Vagina (tissue), 2 donors: Measurements from ENCODE around the gene TFCP2L1.

ENCODE experiments used
- CTCF ChIP-seq, 3 experiments: fragments of 450-650 bp in 2 of 3; fragments of 200-600 bp in 1 of 3; sonication (generic) in 1 of 3; IDR thresholded peaks; one replicate each; pipeline ENCODE4 v1.5.1; 2017 to 2019; ENCODE audit warnings: antibody characterized with exemption in 3 of 3, mild to moderate bottlenecking in 2 of 3, moderate library complexity in 2 of 3
- POLR2A ChIP-seq, 2 donors: fragments of 450-650 bp; IDR thresholded peaks; one replicate each; pipeline ENCODE4 v1.6.1; 2017; ENCODE audit warnings: antibody characterized with exemption in 2 of 2, mild to moderate bottlenecking in 2 of 2, moderate library complexity in 2 of 2
- POLR2AphosphoS5 ChIP-seq, 2 donors: sonication (generic); formaldehyde crosslinking; IDR thresholded peaks; one replicate each; pipeline ENCODE4 v1.9.0; 2017; ENCODE audit warnings: antibody characterized with exemption in 2 of 2, mild to moderate bottlenecking in 2 of 2, low read depth in 1 of 2; ENCODE audit not compliant: insufficient read depth in 1 of 2

DNA sequence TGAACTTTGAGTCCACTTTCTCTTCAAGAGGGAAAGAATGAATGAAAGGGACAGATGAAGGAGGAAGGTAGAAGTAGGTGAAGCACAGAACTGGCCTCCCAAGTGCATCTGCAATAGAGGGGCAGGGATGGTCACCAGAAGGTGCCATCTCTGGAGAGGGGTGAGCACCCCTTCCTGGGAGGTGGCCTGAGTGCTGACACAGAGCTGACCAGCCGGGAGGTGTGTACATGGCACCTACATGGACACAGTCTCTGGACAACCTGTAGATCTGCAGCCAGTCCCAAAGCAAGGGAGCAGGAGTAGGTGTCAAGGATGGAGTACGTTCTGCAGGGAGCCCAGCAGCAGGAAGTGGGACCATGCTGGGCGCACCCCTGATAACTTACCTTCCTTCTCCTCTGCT, 83.2 kb downstream of the TFCP2L1 start:
- TF ChIP-seq CTCF (IDR thresholded peaks at IDR 0.05) (no peak), POLR2A (IDR thresholded peaks at IDR 0.05) (no peak), POLR2AphosphoS5 (IDR thresholded peaks at IDR 0.05; ENCODE audit: insufficient read depth in 1 of 2, low read depth in 1 of 2) (no peak)
